Amniotic epithelial cell (primary cell): ENCODE results near the gene FZD2.
A peak's percentile ranks its signal among the peaks of the same experiment; 100 is the strongest.
"Not testable (repeated sequence)": the region's sequence is repeated elsewhere in the genome, so short reads cannot be mapped to it uniquely, and the experiment has no call there.

ENCODE experiments used
- DNase-seq: peaks from one replicate; pipeline ENCODE4 v3.0.0-alpha.2; 2010; ENCODE audit warnings: low read depth

FZD2 gene

DNA sequence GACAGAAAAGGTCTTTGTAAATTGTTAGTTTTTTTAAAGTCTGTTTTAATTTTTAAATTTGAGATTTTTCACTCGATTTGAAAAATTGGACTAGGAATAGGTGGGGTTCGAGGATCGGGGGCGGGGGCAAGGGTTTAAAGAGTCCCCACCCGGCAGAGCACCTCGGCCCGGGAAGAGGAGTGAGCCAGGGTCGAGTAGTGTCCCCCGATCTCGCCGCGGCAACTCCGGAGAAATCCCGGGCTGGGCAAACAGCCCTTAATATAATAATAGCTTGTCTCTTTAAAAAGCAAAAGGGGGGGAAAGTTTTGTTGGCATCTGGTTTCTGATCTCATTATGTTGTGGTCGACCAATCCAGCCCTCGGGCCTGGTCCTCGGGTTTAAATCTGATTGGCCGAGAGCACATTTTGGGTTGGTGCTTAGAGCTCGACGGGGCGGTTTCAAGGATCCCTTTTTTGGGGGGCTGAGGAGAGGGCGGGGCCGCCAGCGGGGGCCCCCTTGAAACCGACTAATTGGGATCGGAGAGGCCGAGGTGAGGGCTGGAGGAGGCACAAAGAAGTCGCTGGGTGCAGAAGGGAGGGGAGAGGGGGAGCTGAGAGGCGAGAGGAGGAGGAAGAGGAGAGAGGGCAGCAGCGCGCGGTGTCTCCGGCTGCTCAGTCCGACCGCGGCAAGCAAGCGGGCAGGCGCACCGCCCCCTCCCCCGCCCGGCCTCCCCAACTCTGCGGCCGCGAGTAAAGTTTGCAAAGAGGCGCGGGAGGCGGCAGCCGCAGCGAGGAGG, at the start of gene FZD2:
Gene FZD2, plus strand, starts transcription at position 653 of the 775 bp plus-strand sequence. CDS start 205 bp downstream, outside the sequence.
- DNase-seq = peak; percentile 97

DNA sequence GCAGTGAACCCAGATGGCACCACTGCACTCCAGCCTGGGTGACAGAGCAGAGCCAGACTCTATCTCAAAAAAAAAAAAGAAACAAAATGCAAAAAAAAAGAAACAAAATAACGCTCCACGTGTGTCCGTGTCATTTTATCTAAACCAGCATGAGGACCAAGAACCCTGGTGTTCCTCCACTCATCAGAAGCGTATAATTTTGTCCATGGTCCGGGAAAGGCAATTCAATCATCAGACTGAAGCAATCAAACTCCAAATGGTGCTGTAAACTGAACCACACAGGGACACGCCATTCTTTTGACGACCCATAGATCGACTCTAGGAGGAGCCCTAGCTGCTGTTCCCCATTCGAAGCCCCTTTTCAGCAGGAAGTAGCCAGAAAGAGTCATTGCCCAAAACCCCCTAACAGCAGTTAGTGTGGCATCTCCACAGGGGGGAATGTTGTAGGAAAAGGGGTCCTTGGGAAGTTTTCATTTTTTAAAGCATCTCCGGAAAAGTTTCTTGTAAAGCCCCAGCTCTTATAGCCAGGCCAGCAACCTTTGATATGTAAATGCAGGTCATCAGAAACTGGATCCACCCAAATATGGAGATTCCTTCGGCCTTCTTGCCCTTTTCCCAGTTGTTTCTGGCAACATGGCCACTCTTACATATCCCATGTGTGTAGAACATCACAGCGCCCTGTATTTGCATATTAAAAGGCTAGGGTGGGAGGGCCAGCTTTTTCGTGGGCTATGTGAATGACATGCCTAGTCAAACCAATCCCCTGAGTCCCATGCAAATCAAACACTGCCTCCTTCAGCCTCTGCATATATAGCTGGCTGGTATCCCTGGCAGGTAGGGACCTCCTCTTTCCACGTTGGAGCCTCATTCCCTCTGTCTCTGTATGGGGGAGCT, 45.8 kb upstream of the FZD2 start:
- DNase-seq = not testable (repeated sequence)

DNA sequence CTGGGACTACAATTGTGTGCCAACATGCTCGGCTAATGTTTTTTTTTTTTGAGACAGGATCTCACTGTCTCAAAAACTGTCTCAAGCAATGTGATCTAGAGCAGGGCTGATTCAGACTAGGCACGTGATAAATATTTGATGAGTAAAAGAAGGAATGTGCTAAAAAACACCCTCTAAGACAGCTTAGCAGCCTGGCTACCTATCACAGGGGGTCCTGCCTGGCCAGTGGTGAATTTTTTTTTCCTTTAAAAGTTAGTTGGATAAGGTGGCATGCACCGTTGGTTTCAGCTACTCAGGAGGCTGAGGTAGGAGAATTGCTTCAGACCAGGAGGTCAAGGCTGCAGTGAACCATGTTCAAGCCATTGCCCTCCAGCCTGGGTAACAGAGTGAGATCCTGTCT, 39.3 kb upstream of the FZD2 start:
- peak; percentile 59 for DNase-seq

DNA sequence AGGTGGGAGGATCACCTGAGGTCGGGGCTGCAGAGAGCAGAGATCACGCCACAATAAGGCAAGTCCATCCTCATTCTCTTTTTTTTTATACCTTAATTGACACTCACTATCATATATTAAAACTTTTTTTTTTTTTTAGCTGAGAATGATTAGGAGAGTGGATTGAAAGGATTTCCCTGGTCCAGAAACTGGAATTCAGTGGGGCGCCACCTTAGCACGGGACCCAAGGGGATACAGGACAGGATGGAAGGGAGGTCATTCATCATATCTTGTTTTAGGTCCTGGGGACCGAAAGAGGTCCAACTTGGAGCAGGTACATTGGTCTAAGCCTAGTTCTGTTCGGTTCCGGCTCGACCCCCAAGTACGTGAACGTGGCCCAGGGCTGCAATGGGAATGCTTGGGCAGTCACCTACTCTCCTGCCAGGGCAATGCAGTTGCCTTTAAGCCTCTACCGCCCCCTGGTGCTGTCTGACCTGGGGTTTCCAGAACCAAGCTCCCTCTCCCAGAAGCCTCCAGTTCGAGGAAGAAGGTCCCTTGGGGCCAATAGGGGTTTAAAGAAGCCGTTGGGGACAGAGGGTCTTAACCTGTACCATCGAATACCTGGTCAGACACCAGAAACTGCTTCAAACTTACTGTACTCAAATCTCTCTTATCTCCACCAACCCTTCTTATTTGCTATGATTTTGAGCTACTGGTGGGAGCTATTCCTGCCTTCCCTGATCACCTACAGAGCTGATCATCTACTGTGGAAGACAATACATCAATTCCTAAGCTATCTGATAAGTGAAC, 34.2 kb upstream of the FZD2 start:
- peak; percentile 58 for DNase-seq

DNA sequence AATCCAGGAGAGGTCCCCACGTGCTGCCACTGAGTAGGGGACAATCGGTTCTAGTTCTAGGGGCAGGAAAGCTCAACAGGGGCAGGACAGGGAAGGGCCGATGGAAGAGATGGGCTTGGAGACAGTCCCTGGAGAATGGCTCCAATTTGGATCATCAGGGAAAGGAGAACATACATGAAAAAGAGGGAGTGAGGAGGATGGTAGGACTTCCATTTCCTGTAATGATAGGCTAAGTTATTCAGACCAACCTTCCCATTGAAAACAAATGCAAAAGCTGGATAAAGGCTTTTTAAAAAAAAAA, 33.7 kb upstream of the FZD2 start:
- DNase-seq = no peak

DNA sequence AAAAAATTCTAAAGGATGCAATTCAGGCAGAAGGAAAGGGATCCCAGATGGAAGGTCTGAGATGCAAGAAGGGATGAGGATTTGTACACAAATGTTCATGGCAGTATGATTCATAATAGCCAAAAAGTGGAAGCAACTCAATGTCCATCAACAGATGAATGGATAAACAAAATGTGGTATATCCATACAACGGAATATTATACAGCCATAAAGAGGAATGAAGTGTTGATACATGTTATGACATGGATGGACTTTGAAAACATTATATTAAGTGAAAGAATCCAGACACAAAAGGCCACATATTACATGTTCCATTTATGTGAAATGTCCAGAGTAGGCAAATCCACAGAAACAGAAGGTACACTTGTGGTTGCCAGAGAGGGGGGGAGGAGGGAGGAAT, 30.2 kb upstream of the FZD2 start:
- no peak for DNase-seq

DNA sequence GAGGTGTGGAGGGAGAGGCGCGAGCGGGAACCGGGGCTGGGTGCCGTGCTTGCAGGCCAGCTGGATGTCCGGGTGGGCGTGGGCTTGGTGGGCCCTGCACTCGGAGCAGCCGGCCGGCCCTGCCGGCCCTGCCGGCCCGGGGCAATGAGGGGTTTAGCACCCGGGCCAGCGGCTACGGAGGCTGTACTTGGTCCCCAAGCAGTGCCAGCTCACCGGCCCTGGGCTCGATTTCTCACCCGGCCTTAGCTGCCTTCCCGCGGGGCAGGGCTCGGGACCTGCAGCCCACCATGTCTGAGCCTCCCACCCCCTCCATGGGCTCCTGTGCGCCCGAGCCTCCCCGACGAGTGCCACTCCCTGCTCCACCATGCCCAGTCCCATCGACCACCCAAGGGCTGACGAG, 29.3 kb upstream of the FZD2 start:
- no peak for DNase-seq

DNA sequence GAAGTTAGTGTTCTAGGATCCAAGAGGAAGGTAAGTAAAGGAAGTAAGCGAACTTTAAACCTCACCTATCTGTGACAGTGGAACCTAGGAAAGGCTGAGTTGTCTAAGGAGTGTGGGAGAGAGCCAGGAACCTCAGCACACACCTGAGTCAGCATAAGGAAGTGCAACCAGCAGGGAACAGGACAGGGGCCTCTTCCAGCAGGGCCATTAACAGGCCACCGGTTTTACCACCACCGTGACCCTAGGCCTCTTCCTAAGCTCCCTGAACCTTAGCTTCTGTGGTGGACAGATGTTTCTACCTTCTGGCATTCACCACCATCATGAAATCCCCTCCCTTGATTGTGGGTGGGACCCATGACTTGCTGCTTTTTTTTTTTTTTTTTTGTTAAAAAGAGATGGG, 27.4 kb upstream of the FZD2 start:
- DNase-seq = no peak

DNA sequence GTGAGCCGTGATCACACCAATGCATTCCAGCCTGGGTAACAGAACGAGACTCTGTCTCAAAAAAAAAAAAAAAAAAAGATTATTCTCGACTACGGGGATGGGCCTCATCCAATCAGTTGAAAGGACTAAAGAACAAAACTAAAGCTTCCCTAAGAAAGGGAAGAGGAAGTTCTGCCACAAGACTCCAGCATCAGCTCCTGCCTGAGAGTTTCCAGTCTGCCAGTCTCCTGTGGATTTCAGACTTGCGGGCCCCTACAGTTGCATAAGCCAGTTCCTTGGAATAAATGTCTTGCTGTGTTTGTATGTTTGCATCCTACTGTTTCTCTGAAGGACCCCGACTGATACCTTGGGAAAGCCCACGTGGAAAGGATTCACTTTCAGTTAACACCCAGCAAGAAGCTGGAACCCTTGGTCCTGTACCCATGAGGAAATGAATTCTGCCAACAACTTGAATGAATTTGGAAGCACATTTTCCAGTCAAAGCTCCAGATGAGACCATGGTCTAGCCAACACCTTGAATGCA, 26.3 kb upstream of the FZD2 start:
- no peak for DNase-seq

DNA sequence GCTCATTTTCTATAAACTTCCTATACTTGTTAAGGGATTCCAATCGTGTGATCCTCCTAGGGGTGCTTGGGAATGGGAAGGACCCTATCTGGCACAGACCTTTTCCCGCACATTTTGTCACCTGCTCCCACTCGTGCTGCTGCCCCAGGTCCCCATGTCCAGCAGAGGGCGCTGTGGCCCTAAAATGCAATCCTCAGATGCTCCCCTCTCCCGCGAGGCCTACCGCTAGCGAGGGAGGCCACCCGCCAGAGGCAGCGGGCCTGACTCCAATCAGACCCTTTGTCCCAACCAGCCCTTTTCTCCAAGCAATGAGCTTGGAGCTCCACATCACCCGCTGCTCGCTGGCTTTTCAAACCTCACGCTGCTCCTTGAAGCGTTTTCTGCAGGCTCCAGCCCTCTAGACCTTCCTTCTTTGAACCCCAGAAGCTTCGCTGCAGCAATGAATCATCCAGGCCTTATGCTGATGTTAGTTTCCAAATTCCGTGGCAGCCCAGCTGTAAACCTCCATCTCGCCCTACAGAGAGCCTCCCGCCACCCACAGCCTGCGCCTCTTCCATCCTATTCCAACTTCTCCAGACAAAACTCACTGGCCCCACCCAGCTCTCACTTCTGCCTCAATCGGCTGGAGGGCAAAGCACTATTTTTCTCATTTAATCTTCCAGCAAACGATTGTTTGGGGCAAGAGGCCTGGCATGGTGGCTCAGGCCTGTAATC, 23.6 kb upstream of the FZD2 start:
- DNase-seq = peak; percentile 77

DNA sequence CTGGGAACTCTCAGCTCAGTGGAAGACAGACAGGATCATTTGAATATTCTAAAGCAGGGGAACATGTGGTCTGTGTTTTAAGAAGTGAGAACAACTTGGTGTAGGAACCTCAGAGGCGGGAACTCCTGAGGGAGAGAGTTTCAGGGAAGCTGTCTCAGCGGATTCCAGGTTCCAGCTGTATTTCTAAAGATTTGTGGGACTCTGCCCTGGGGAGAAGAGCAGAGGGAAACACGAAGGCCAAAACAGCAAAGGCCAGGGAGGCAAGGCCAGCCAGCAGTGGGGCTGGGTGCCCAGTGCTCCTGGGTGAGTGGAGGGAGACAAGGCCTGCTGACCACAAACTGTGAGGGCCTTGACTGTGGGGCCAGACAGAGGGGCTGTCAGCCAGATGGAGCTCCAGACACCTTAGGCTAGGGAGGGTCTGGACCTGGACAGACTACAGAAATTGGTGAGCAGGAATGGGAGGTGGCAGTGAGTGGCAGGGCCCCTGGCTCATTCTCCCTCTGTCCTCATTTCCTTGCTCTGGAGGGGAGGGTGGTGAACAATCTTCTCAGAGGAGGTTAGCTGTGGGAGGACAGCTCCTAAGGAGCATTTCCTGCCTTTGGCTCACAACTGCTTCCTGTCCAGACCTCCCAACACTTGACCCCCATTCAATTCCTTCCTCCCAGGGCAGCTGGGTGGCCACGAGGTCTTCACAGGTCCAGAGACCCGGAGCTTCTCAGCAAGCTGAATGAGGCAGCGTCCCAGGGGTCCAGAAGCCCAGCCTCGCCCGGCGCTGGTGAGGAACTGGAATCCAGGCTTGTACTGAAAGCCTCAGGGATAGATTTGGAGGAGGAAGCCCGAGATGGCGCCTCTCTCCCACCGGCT, 21.0 kb upstream of the FZD2 start:
- peak; percentile 54 for DNase-seq

DNA sequence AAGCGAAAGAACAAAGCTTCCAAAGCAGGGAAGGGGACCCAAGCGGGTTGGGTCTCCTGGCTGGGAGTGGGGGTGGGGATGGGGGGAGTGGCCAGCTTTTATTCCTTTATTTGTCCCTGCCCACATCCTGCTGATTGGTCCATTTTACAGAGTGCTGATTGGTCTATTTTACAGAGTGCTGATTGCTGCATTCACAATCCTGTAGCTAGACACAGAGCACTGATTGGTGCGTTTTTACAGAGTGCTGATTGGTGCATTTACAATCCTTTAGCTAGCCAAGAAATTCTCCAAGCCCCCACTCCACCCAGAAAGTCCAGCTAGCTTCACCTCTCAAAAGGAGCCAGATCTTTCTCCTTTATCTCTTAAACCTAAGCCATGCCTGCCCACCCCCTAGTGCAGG, 19.4 kb upstream of the FZD2 start:
- not testable (repeated sequence) for DNase-seq

DNA sequence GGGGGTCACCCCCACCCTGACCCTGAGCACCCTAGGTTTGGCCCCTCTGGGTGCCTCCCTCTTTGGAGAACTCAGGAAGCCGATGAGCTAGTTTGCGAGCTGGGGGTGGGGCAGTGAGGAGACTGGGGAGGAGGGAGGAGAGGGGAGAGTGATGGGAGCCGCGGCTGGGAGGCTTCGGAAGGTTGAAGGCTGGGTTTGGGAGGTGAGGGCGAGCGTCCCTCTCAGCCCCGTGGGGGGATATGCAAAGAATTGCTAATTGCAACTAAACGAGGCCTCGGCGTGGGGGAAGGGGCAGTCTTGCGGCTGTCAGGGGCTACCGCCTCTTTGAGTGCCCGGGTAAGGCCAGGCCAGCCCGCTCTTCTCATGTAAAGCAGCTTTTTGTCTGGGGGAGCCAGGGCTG, 17.6 kb upstream of the FZD2 start:
- DNase-seq = no peak

DNA sequence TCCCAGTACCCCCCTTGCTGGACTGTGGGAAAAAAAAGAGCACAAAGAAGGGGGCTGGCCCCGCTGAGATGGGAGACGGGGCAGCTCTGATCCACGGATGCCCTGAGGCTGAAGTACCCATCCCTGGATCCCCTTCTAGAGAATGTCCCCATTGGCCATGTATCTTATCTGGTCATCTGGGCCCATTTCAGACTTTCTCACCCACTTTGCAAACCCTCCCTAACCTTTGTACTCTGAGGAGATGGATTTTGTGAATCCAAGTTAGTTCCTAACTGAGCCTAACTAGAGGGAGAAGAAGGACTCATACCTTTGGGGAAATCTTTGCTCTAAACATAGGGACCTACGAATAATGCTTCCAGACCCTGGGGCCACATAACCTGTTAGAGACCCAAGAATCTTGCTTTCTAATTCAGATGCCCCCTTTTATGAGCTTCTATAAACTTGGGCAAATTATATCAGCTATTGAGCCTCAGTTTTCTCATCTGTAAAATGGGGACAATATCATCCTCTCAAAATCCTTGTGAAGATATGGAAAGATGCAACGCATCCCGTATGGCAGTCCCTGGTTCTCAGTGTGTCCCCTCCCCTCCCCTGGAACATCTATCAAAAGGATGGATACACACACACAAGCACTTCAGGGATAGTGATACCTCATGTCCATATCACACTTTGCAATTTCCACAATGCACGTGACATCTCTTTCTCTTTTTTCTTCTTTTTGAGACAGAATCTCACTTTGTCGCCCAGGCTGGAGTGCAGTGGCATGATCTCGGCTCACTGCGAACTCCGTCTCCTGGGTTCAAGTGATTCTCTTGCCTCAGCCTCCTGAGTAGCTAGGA, 16.8 kb upstream of the FZD2 start:
- DNase-seq = no peak

DNA sequence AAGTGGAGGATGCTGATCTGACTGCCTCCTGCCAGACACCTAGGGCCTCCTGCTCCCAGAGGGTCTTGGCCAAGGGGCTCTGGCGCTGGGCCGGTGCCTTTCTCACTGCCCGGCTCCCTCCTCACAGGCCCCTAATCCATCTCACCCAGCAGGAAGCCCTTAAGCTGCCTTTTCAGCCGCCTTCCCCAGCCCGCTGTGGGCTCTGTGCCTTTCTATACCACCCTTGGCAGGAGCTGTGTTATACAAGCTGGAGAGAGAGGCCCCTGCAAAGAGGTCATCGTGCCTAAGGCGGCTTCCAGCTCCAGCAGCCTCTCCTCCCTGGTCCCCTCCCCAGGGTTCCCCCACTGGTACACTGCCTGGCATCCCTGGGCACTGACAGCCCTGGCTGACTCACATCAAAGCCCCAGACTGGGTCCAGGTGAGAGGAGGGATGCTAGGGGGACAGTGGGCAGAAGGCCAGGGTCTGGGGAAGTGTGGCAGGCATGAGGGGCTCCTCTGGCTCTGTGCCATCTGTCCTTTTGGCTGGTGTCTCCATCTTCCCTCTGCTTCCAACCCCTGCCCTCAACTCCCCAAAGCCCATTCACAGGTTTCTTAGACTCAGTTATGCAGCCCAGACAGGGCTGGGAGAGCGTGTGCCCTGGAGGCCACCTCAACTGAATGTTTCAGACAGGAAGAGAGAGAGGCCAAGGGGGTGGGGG, 15.3 kb upstream of the FZD2 start:
- no peak for DNase-seq

DNA sequence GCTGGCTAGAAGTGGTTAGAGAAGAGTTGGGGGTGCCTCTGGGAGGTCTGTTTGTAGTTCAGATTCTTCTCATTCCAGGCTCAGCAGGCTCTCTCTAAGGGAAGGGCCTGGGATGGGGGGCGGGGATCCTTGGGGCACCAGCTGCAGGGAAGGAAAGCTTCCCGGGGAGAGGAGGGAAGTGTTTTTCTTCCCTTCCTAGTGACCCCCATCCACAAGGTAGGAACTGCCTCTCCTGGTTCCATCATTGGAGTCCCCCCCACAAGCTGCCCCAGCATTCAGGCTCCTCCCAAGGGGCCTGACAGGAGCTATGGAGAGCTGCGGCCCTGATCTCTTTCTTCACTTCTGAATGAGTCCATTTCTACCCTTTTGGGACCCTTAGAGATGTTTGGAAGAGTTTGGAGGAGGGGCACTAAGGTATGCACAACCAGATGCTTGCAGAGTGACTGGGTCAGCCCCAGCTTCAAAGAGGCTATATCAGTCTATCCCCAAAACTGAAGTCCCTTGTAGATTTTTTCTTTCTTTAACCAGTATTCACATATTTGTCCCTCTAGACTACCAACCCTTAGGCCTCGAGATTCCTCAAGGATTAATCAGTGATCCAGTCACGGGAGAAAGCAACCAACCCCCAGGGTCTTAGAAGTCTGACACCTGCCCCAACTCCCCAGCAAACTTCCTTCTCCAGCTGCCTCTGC, 13.9 kb upstream of the FZD2 start:
- DNase-seq = peak; percentile 86

DNA sequence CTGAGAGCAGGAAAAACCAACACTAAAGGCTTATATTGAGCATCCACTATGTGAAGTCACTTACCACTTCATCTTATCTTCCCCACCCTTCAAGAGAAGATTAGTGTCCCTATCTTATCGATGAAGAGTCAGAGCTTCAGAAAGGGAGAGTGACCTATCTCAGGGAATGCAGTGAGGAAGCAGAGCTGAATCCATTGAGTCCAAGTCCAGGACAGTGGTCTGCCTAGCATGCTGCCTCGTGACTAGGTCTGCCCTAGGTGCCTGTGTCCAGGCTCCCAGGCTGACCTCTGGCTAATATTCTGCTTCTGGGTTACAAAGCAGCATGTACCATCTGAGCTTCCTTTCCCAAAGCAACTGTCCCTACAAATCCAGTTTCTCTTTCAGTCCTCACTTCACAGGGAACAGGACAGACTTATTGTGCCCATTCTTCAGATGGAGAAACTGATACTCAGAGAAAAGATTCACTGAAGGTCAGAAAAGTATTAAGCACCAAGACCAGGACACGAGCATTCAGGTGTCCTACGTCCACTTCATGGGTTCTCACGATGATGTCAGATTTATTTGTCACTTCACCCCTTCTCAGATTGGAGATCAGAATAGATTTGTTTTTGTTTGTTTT, 13.3 kb upstream of the FZD2 start:
- no peak for DNase-seq
